Measurements from ENCODE around the gene NTNG1. TPM values are rescaled to one million over a fixed set of nuclear protein-coding genes. Genes with fewer than 3 reads are reported as not detected.

NTNG1 gene
- total and polyA plus RNA-seq, 4 donors, result 19.8 to 26.8 (median 25.2) TPM

- Histone ChIP-seq H3K36me3 (ENCODE audit: control insufficient read depth, insufficient read depth, low read length) (no peaks in the 10 kb centered on the region), H3K27ac (ENCODE audit: low read depth, low read length) (no peak overlapping the region), H3K27me3 (ENCODE audit: control insufficient read depth, insufficient read depth, low read length) (no peaks in the 10 kb centered on the region), H3K9me3 (ENCODE audit: control insufficient read depth, insufficient read depth, low read length) (no peaks in the 10 kb centered on the region), H3K4me3 (ENCODE audit: low read depth, low read length) (no peak overlapping the region), H3K4me1 (ENCODE audit: control insufficient read depth, insufficient read depth, low read length) (no peaks in the 10 kb centered on the region)
- no peak for DNase-seq (ENCODE audit: low read depth in 4 of 6, low spot score in 6 of 6)
- no CpG with 5 or more reads among the region's 2 CpGs for WGBS (ENCODE audit: insufficient coverage)
These were observed 385.1 kb downstream of the NTNG1 start for GRCh38 chr1:107525961-107526360.

- Histone ChIP-seq H3K27ac (ENCODE audit: low read depth, low read length) (no peak overlapping the region), H3K27me3 (ENCODE audit: control insufficient read depth, insufficient read depth, low read length) (no peaks in the 10 kb centered on the region), H3K4me3 (ENCODE audit: low read depth, low read length) (no peak overlapping the region), H3K9me3 (ENCODE audit: control insufficient read depth, insufficient read depth, low read length) (no peaks in the 10 kb centered on the region), H3K4me1 (ENCODE audit: control insufficient read depth, insufficient read depth, low read length) (no peaks in the 10 kb centered on the region), H3K36me3 (ENCODE audit: control insufficient read depth, insufficient read depth, low read length) (no peaks in the 10 kb centered on the region)
- no CpG with 5 or more reads among the region's 2 CpGs for WGBS (ENCODE audit: insufficient coverage)
- DNase-seq (ENCODE audit: low read depth in 4 of 6, low spot score in 6 of 6), result no peak
These were observed 385.8 kb downstream of the NTNG1 start for GRCh38 chr1:107526524-107527198.

- Histone ChIP-seq H3K27ac (ENCODE audit: low read depth, low read length) (no peak overlapping the region), H3K27me3 (ENCODE audit: control insufficient read depth, insufficient read depth, low read length) (no peaks in the 10 kb centered on the region), H3K9me3 (ENCODE audit: control insufficient read depth, insufficient read depth, low read length) (no peaks in the 10 kb centered on the region), H3K4me1 (ENCODE audit: control insufficient read depth, insufficient read depth, low read length) (no peaks in the 10 kb centered on the region), H3K36me3 (ENCODE audit: control insufficient read depth, insufficient read depth, low read length) (no peaks in the 10 kb centered on the region), H3K4me3 (ENCODE audit: low read depth, low read length) (no peak overlapping the region)
- DNase-seq (ENCODE audit: low read depth in 4 of 6, low spot score in 6 of 6), result peak in 5 of 6 donors; percentile 51 to 95 (median 57)
- WGBS (ENCODE audit: insufficient coverage), result 35% methylated on average over 2 of the region's 6 CpGs
These were observed 388.8 kb downstream of the NTNG1 start for GRCh38 chr1:107529511-107530149.

- Histone ChIP-seq H3K27ac (ENCODE audit: low read depth, low read length) (no peak overlapping the region), H3K27me3 (ENCODE audit: control insufficient read depth, insufficient read depth, low read length) (no peaks in the 10 kb centered on the region), H3K9me3 (ENCODE audit: control insufficient read depth, insufficient read depth, low read length) (no peaks in the 10 kb centered on the region), H3K4me1 (ENCODE audit: control insufficient read depth, insufficient read depth, low read length) (peaks cover 3% of the 10 kb centered on the region), H3K4me3 (ENCODE audit: low read depth, low read length) (no peak overlapping the region), H3K36me3 (ENCODE audit: control insufficient read depth, insufficient read depth, low read length) (no peaks in the 10 kb centered on the region)
- peak in 1 of 6 donors; percentile 49 for DNase-seq (ENCODE audit: low read depth in 4 of 6, low spot score in 6 of 6)
- WGBS (ENCODE audit: insufficient coverage), result 26% methylated on average over 5 of the region's 6 CpGs
These were observed 389.7 kb downstream of the NTNG1 start for GRCh38 chr1:107530543-107530942.

GRCh38 chr1:107531065-107531908, 390.4 kb downstream of the NTNG1 start:
- H3K27ac ChIP-seq (ENCODE audit: low read depth, low read length), result no peak overlapping the region
- H3K27me3 ChIP-seq (ENCODE audit: control insufficient read depth, insufficient read depth, low read length), result no peaks in the 10 kb centered on the region
- H3K36me3 ChIP-seq (ENCODE audit: control insufficient read depth, insufficient read depth, low read length), result no peaks in the 10 kb centered on the region
- peaks cover 3% of the 10 kb centered on the region for H3K4me1 ChIP-seq (ENCODE audit: control insufficient read depth, insufficient read depth, low read length)
- H3K9me3 ChIP-seq (ENCODE audit: control insufficient read depth, insufficient read depth, low read length), result no peaks in the 10 kb centered on the region
- no peak overlapping the region for H3K4me3 ChIP-seq (ENCODE audit: low read depth, low read length)
- DNase-seq (ENCODE audit: low read depth in 4 of 6, low spot score in 6 of 6), result no peak
- 86% methylated on average over 4 of the region's 12 CpGs for WGBS (ENCODE audit: insufficient coverage)

GRCh38 chr1:107532318-107532717, 391.5 kb downstream of the NTNG1 start:
- 74% methylated on average over 5 of the region's 5 CpGs for WGBS (ENCODE audit: insufficient coverage)
- no peaks in the 10 kb centered on the region for H3K27me3 ChIP-seq (ENCODE audit: control insufficient read depth, insufficient read depth, low read length)
- peaks cover 3% of the 10 kb centered on the region for H3K4me1 ChIP-seq (ENCODE audit: control insufficient read depth, insufficient read depth, low read length)
- H3K27ac ChIP-seq (ENCODE audit: low read depth, low read length), result no peak overlapping the region
- no peaks in the 10 kb centered on the region for H3K36me3 ChIP-seq (ENCODE audit: control insufficient read depth, insufficient read depth, low read length)
- H3K4me3 ChIP-seq (ENCODE audit: low read depth, low read length), result no peak overlapping the region
- no peak for DNase-seq (ENCODE audit: low read depth in 4 of 6, low spot score in 6 of 6)
- no peaks in the 10 kb centered on the region for H3K9me3 ChIP-seq (ENCODE audit: control insufficient read depth, insufficient read depth, low read length)

Small RNA genes lying within 50 kb of the gene (small RNA-seq; reads per million reads assigned to genes)
- gene AC114491.1 (ENCODE audit: low replicate concordance), result 0.34 reads per million, percentile 35 among the genes with 10 or more reads in this experiment

Other genes starting within 250 kb of the NTNG1 start
- gene PRMT6, start 84.4 kb upstream of the NTNG1 start, total RNA-seq, result 10 to 100 TPM; 23.9 to 29.4 TPM
- gene PRMT6, start 84.4 kb upstream of the NTNG1 start, polyA plus RNA-seq (ENCODE audit: insufficient read length in 2 of 2), result 10 to 100 TPM; 29.6 to 35.4 TPM

Measured in spinal cord (tissue), 10 donors.